Endothelial cell of umbilical vein (primary cell): ENCODE measurements around the gene RANBP17. TPM values are rescaled to one million over a fixed set of nuclear protein-coding genes. Genes with fewer than 3 reads are reported as not detected.

Experiments used
- BruUV-seq: library from RNA; stranded (reverse); fragments of 400-500 nt; replicated peaks from 2 replicates; lab custom pipeline; 2021; lab: Mats Ljungman, UMichigan
- CTCF ChIA-PET: fragments of 300-600, 350-600 bp; sonication (Branson Sonifier 250); formaldehyde crosslinking; loops from one replicate; lab custom pipeline; 2021; ENCODE audit warnings: antibody characterized with exemption, inconsistent platforms; lab: Charles Lee
- POLR2A ChIA-PET: fragments of 300-600, 350-600 bp; sonication (Branson Sonifier 250); formaldehyde crosslinking; loops from one replicate; lab custom pipeline; 2021; ENCODE audit warnings: antibody characterized with exemption, inconsistent platforms; lab: Charles Lee
- DNase-seq: peaks from one replicate; pipeline ENCODE4 v3.0.0-alpha.2; 2011; ENCODE audit warnings: low read depth, low spot score
- FAIRE-seq: peaks from 2 replicates; lab custom pipeline; 2011; peaks lifted over from hg19 to GRCh38; lab: Jason Lieb, UNC
- H2AFZ ChIP-seq: 2 replicates; pipeline ENCODE4 v1.6.0; 2012; ENCODE audit warnings: low read depth, low read length, control low read depth, inconsistent platforms
- H3K27ac ChIP-seq: 2 replicates; pipeline ENCODE4 v1.5.1; 2011; ENCODE audit warnings: low read depth, mild to moderate bottlenecking, control low read depth, low read length, moderate library complexity; ENCODE audit not compliant: insufficient read depth
- H3K27me3 ChIP-seq, 2 experiments: 2 replicates each; pipeline versions ENCODE4 v1.6.0 to v1.6.1; 2011; ENCODE audit warnings: low read length in 2 of 2, mixed read lengths in 1 of 2; ENCODE audit not compliant: control insufficient read depth in 2 of 2, insufficient read depth in 2 of 2
- H3K36me3 ChIP-seq, 2 experiments: 2 replicates in 1 of 2; 3 replicates in 1 of 2; pipeline ENCODE4 v1.5.1; 2011; ENCODE audit warnings: low read length in 2 of 2, mild to moderate bottlenecking in 1 of 2, moderate library complexity in 1 of 2; ENCODE audit not compliant: control insufficient read depth in 2 of 2, insufficient read depth in 2 of 2; ENCODE audit errors: extremely low read depth in 1 of 2
- H3K4me1 ChIP-seq: 3 replicates; pipeline ENCODE4 v1.5.1; 2011; ENCODE audit warnings: mild to moderate bottlenecking, low read length; ENCODE audit not compliant: control insufficient read depth, insufficient read depth; ENCODE audit errors: extremely low read depth
- H3K4me2 ChIP-seq: 2 replicates; pipeline ENCODE4 v1.6.1; 2011; ENCODE audit warnings: low read length, control low read depth, mixed read lengths; ENCODE audit not compliant: insufficient read depth
- H3K4me3 ChIP-seq, 3 experiments: fragments of 200-600 bp in 1 of 3; sonication (generic), shearing (Covaris generic) in 1 of 3; replicated peaks in 1 of 3; 2 replicates each; pipeline ENCODE4 v1.5.1; 2011 to 2016; ENCODE audit warnings: control low read depth in 3 of 3, low read length in 3 of 3, mild to moderate bottlenecking in 2 of 3, inconsistent platforms in 1 of 3, low read depth in 1 of 3, moderate library complexity in 1 of 3; ENCODE audit not compliant: insufficient read depth in 1 of 3
- H3K79me2 ChIP-seq: 2 replicates; pipeline ENCODE4 v1.6.0; 2012; ENCODE audit warnings: low read length, inconsistent platforms; ENCODE audit not compliant: control insufficient read depth, insufficient read depth
- H3K9ac ChIP-seq: replicated peaks from 2 replicates; pipeline ENCODE3; 2011; ENCODE audit warnings: low read length, control low read depth; ENCODE audit not compliant: insufficient read depth; ENCODE audit errors: extremely low read depth
- H3K9me1 ChIP-seq: replicated peaks from 3 replicates; pipeline ENCODE4 v1.6.0; 2011; ENCODE audit warnings: mild to moderate bottlenecking, low read length; ENCODE audit not compliant: control insufficient read depth, insufficient read depth; ENCODE audit errors: extremely low read depth
- H3K9me3 ChIP-seq: replicated peaks from 2 replicates; pipeline ENCODE4 v1.5.1; 2012; ENCODE audit warnings: low read length, inconsistent platforms; ENCODE audit not compliant: control insufficient read depth, insufficient read depth
- H4K20me1 ChIP-seq: replicated peaks from 2 replicates; pipeline ENCODE3; 2011; ENCODE audit warnings: mild to moderate bottlenecking, low read length; ENCODE audit not compliant: control insufficient read depth, insufficient read depth; ENCODE audit errors: extremely low read depth
- CTCF ChIP-seq, 2 donors: IDR thresholded peaks; 1 replicate in 1 of 2; 2 replicates in 1 of 2; pipeline ENCODE4 v1.5.1; 2011; ENCODE audit warnings: low read length in 2 of 2, mild to moderate bottlenecking in 2 of 2, moderate library complexity in 2 of 2, control low read depth in 1 of 2, inconsistent platforms in 1 of 2, low read depth in 1 of 2; ENCODE audit not compliant: insufficient read depth in 1 of 2; ENCODE audit errors: extremely low read depth in 1 of 2
- EZH2 ChIP-seq: IDR thresholded peaks from 2 replicates; pipeline ENCODE4 v1.6.1; 2012; ENCODE audit warnings: borderline replicate concordance, low read depth, mild to moderate bottlenecking, moderate library complexity, low read length, inconsistent platforms; ENCODE audit not compliant: severe bottlenecking
- FOS ChIP-seq: IDR thresholded peaks from 2 replicates; pipeline ENCODE4 v1.6.1; 2011; ENCODE audit warnings: mild to moderate bottlenecking, low read length, moderate library complexity, borderline replicate concordance; ENCODE audit not compliant: insufficient read depth
- GATA2 ChIP-seq: IDR thresholded peaks from 2 replicates; pipeline ENCODE4 v1.7.0; 2011; ENCODE audit warnings: low read depth, mild to moderate bottlenecking, moderate library complexity, mixed read lengths, low read length; ENCODE audit not compliant: insufficient read length, insufficient read depth
- JUN ChIP-seq: IDR thresholded peaks from 2 replicates; pipeline ENCODE4 v1.6.1; 2011; ENCODE audit warnings: borderline replicate concordance, low read depth; ENCODE audit not compliant: insufficient read length, insufficient read depth
- MYC ChIP-seq: IDR thresholded peaks from one replicate; pipeline ENCODE4 v1.6.1; 2011; ENCODE audit warnings: mild to moderate bottlenecking, low read depth, low read length
- POLR2A ChIP-seq: IDR thresholded peaks from 2 replicates; pipeline ENCODE4 v1.6.1; 2012; ENCODE audit warnings: low read depth, mild to moderate bottlenecking, control low read depth, low read length
- POLR2AphosphoS5 ChIP-seq: IDR thresholded peaks from 2 replicates; pipeline ENCODE4 v1.6.1; 2012; ENCODE audit warnings: low read depth, mild to moderate bottlenecking, control low read depth, low read length, moderate library complexity; ENCODE audit not compliant: insufficient read depth
- dilution Hi-C: fragments of 300-500 bp; cut with MboI; formaldehyde crosslinking; loops from one replicate; pipeline ENCODE4 v1.15.0; 2019; ENCODE audit warnings: low sequenced_read_pairs; ENCODE audit not compliant: extremely low pct_ligation_motif_present
- intact Hi-C: fragments of 100-400 bp; cut with micrococcal nuclease; formaldehyde crosslinking; loops from one replicate; pipeline ENCODE4 v1.10.0; 2022
- polyA plus RNA-seq, 4 experiments: library from polyadenylated mRNA; depleted of rRNA in 3 of 4; stranded (reverse) in 3 of 4; unstranded in 1 of 4; fragments of >200 nt; gene quantifications; 2 replicates each; pipeline versions ENCODE4 v1.2.1 to v1.2.3, GENCODE V29; 2011 to 2012; ENCODE audit warnings: missing spikeins in 1 of 4
- total RNA-seq: library from RNA; stranded (reverse); gene quantifications from 2 replicates; pipeline ENCODE4 v1.2.3, GENCODE V29; 2021
- TF ChIP-seq, protein P1 (sequence below): IDR thresholded peaks from 2 replicates; pipeline ENCODE4 v1.6.1; 2011; ENCODE audit not compliant: insufficient read depth, insufficient read length

RANBP17 gene
- total and polyA plus RNA-seq, 2 donors (not counting 3 experiments of a cell fraction or from before 2014, with no cell fraction given), result 5.6 to 13.6 TPM

- ChIA-PET POLR2A (no interaction called here), CTCF (interaction anchor here (1.2 to 1.5 kb wide), 2 partner anchors 214 to 349 kb away, joined by 3 to 6 read pairs; no protein-coding TSS in a partner anchor)
- Histone ChIP-seq H3K4me3 (no peak overlapping the region), H3K79me2 (no peaks in the 10 kb centered on the region), H3K9me1 (no peaks in the 10 kb centered on the region), H3K36me3 (no peaks in the 10 kb centered on the region), H3K9me3 (no peaks in the 10 kb centered on the region), H3K27ac (no peak overlapping the region), H3K27me3 (no peaks in the 10 kb centered on the region), H3K9ac (no peak overlapping the region), H4K20me1 (no peaks in the 10 kb centered on the region), H3K4me2 (no peak overlapping the region), H2AFZ (no peak overlapping the region), H3K4me1 (no peaks in the 10 kb centered on the region)
- dilution Hi-C loops, result no loop called here
- DNase-seq, result no peak
- BruUV-seq, result no TSS peak
- TF ChIP-seq CTCF (IDR thresholded peaks at IDR 0.05; ENCODE audit: extremely low read depth in 1 of 2, insufficient read depth in 1 of 2, low read depth in 1 of 2, low read length in 2 of 2), result no peak
- no peak for TF ChIP-seq MYC
- no peak for FAIRE-seq
- intact Hi-C loops, result no loop called here
These were observed 131.7 kb downstream of the RANBP17 start for GRCh38 chr5:170993476-170993875.

GRCh38 chr5:171010086-171010485, 148.3 kb downstream of the RANBP17 start:
- no peak overlapping the region for H3K4me2 ChIP-seq
- H3K9me3 ChIP-seq, result no peaks in the 10 kb centered on the region
- TF ChIP-seq GATA2 (no peak), EZH2 (no peak), FOS (no peak), POLR2A (no peak), JUN (no peak), MYC (no peak), POLR2AphosphoS5 (no peak)
- TF ChIP-seq, protein P1, sequence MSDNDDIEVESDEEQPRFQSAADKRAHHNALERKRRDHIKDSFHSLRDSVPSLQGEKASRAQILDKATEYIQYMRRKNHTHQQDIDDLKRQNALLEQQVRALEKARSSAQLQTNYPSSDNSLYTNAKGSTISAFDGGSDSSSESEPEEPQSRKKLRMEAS, result no peak
- H4K20me1 ChIP-seq, result no peaks in the 10 kb centered on the region
- CTCF ChIA-PET, result interaction anchor here (0.7 to 1.0 kb wide), 2 partner anchors 31 to 215 kb away, joined by 3 read pairs; no protein-coding TSS in a partner anchor
- FAIRE-seq, result no peak
- H3K79me2 ChIP-seq, result no peaks in the 10 kb centered on the region
- POLR2A ChIA-PET, result no interaction called here
- no peaks in the 10 kb centered on the region for H3K36me3 ChIP-seq
- no peak overlapping the region for H3K27ac ChIP-seq
- dilution Hi-C loops, result no loop called here
- H2AFZ ChIP-seq, result no peak overlapping the region
- BruUV-seq, result no TSS peak
- H3K4me1 ChIP-seq, result no peaks in the 10 kb centered on the region
- H3K9ac ChIP-seq, result no peak overlapping the region
- intact Hi-C loops, result no loop called here
- no peaks in the 10 kb centered on the region for H3K9me1 ChIP-seq
- no peak overlapping the region for H3K4me3 ChIP-seq
- no peak for DNase-seq
- no peaks in the 10 kb centered on the region for H3K27me3 ChIP-seq
